Measurements from ENCODE around the gene VN1R5. TPM values are rescaled to one million over a fixed set of nuclear protein-coding genes. Genes with fewer than 3 reads are reported as not detected.

Gene VN1R5
- total RNA-seq, 1 experiment from 2014 or later = not detected

DNA sequence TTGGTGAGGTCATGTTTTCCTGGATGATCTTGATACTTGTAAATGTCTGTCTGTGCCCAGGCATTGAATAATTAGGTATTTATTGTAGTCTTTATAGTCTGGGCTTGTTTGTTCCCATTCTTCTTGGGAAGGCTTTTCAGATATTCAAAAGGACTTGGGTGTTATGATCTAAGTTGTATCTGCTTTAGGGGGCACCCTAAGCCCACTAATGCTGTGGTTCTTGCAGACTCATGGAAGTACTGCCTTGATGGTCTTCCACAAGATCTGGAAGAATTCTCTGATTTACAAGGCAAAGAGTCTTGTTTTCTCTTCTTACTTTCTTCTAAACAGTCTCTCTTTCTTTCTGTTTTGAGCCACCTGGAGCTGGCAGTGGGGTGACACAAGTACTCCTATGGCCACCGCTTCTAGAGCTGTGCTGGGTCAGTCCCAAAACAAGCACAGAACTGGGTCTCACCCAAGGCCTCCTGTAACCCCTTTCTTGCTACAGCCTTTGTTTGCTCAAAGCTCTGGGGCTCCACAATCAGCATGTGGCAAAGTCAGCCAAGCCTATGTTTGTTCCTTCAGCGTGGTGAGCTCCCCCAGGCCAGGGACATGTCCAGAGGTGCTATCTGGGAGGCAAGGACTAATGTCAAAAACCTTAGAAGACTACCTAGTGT lies 12.6 kb downstream of the VN1R5 start (continued):
- no peak for TF ChIP-seq ZBTB33 (IDR thresholded peaks at IDR 0.05; ENCODE audit: extremely low read depth, insufficient replicate concordance, low read length)
- TF ChIP-seq ELF1 (IDR thresholded peaks at IDR 0.05; ENCODE audit: borderline replicate concordance, low read depth) = no peak
- TF ChIP-seq, protein P1, sequence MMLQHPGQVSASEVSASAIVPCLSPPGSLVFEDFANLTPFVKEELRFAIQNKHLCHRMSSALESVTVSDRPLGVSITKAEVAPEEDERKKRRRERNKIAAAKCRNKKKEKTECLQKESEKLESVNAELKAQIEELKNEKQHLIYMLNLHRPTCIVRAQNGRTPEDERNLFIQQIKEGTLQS (IDR thresholded peaks at IDR 0.05) = no peak
- no peak for TF ChIP-seq YY1 (IDR thresholded peaks at IDR 0.05; ENCODE audit: extremely low read depth, insufficient replicate concordance, low read depth, low read length)
- TF ChIP-seq JUND (IDR thresholded peaks at IDR 0.05) = no peak
- TF ChIP-seq REST (IDR thresholded peaks at IDR 0.05; ENCODE audit: low read depth) = no peak

DNA sequence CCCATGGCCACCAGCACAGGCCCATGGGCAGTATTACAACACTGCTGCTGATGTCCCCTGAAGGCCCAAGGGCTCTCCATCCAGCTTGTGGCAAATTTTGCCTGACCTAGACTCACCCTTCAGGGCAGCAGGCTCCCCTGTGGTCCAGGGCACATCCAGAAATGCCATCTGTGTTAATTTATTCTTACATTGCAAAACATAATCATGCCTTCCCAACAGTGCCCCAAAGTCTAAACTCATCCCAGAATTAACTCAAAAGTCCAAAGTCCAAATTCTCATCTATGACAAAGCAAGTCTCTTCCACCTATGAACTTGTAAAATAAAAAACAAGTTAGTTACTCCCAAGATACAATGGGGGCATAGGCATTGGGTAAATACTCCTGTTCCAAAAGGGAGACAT lies 13.3 kb downstream of the VN1R5 start:
- no peaks in the 10 kb centered on the region for H3K4me1 ChIP-seq (ENCODE audit: control insufficient read depth in 1 of 2, insufficient read depth in 2 of 2, low read length in 2 of 2)
- intact Hi-C loops (cut with micrococcal nuclease) = no loop called here
- DNase-seq (ENCODE audit: low read depth, low spot score) (no peak), ATAC-seq (no peak)
- TF ChIP-seq SRF (IDR thresholded peaks at IDR 0.05; ENCODE audit: low read depth) (no peak), SP1 (IDR thresholded peaks at IDR 0.05; ENCODE audit: low read depth) (no peak), SIN3A (IDR thresholded peaks at IDR 0.05; ENCODE audit: low read depth) (no peak), REST (IDR thresholded peaks at IDR 0.05; ENCODE audit: low read depth) (no peak)
- BruUV-seq (replicated peaks) = no TSS peak
- ChIA-PET CTCF (no interaction called here), POLR2A (no interaction called here), RAD21 (ENCODE audit: low non-redundant PET in 1 of 2, low total read pairs in 2 of 2, uncharacterized antibody in 2 of 2, unreplicated experiment in 2 of 2) (no interaction called here)
- H3K4me2 ChIP-seq (ENCODE audit: low read length) = no peak overlapping the region
- no peak overlapping the region for H3K27ac ChIP-seq (ENCODE audit: low read depth, low read length)
- no peaks in the 10 kb centered on the region for H3K9me2 ChIP-seq (ENCODE audit: insufficient read depth)
- H3K36me3 ChIP-seq (ENCODE audit: control insufficient read depth in 1 of 2, insufficient read depth in 2 of 2, low read length in 2 of 2) = no peaks in the 10 kb centered on the region
- no peaks in the 10 kb centered on the region for H3K27me3 ChIP-seq (ENCODE audit: insufficient read depth, low read length)
- H4K20me1 ChIP-seq (ENCODE audit: insufficient read depth) = no peaks in the 10 kb centered on the region
- H3K79me2 ChIP-seq (ENCODE audit: insufficient read depth, low read length) = no peaks in the 10 kb centered on the region
- no peak overlapping the region for H3K9ac ChIP-seq (ENCODE audit: low read length)
- H2AFZ ChIP-seq (ENCODE audit: low read depth, low read length, poor library complexity, severe bottlenecking) = no peak overlapping the region
- H3K9me3 ChIP-seq (ENCODE audit: control insufficient read depth in 1 of 2, insufficient read depth in 1 of 2, low read depth in 1 of 2, low read length in 2 of 2) = no peaks in the 10 kb centered on the region; a peak in 1 of 4 replicates
- no peak overlapping the region for H3K4me3 ChIP-seq (replicated peaks in 1 of 2; ENCODE audit: low read depth in 1 of 2, low read length in 2 of 2)
